ENCODE results near the gene PLA2G4B.

PLA2G4B gene

GRCh38 chr15:41836073-41836472 is 2.6 kb upstream of the PLA2G4B start:
- H3K27ac ChIP-seq (ENCODE audit: low read depth in 2 of 2, low read length in 2 of 2): no peak overlapping the region
- peaks cover 5 to 15% of the 10 kb centered on the region in 2 donors for H3K4me1 ChIP-seq (ENCODE audit: control insufficient read depth in 2 of 2, insufficient read depth in 2 of 2, low read length in 2 of 2)
- no peak overlapping the region for H3K9ac ChIP-seq (ENCODE audit: low read depth in 1 of 2, low read length in 2 of 2)
- H3K36me3 ChIP-seq (ENCODE audit: control insufficient read depth in 2 of 2, insufficient read depth in 2 of 2, low read length in 2 of 2): peaks cover 4 to 20% of the 10 kb centered on the region in 2 donors
- no peaks in the 10 kb centered on the region for H3K9me3 ChIP-seq (ENCODE audit: control insufficient read depth in 2 of 2, low read length in 2 of 2)
- H3K4me3 ChIP-seq (ENCODE audit: low read length in 2 of 2): no peak overlapping the region
- H3K27me3 ChIP-seq (ENCODE audit: control insufficient read depth in 2 of 2, insufficient read depth in 2 of 2, low read length in 2 of 2): no peaks in the 10 kb centered on the region

DNA sequence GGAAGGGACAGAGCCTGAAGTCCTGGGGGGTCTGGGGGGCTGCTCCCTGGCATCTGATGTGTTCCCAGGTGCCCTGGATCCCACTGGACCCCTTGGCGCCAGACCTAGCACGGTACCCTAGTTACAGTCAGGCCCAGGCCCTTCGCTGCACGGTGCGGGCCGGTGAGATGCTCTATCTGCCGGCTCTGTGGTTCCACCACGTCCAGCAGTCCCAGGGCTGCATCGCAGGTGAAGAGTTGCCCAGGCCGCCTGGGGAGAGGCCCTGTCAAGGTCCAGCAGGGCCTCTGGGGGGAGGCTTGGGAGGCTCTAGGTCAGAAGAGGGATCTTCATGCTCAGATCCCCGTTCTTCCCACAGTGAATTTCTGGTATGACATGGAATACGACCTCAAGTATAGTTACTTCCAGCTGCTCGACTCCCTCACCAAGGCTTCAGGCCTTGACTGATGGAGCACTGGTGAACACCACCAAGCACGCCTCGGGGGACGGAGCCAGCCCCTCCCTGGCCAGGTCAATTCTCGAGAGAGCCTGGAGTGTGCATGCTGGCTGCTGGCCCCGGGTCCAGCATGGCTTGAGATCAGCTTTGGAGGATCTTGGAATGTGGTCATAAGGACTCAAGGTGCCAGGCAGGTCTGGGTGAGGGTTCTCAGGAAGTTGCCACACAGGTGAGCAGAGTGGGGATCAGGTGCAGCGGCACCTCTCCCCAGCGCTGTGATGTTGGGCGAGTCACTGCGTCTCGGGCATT is 1.8 kb upstream of the PLA2G4B start:
- Histone ChIP-seq H3K27me3 (ENCODE audit: control insufficient read depth in 2 of 2, insufficient read depth in 2 of 2, low read length in 2 of 2) (no peaks in the 10 kb centered on the region), H3K4me1 (ENCODE audit: control insufficient read depth in 2 of 2, insufficient read depth in 2 of 2, low read length in 2 of 2) (peaks cover 5 to 15% of the 10 kb centered on the region in 2 donors), H3K4me3 (ENCODE audit: low read length in 2 of 2) (no peak overlapping the region), H3K27ac (ENCODE audit: low read depth in 2 of 2, low read length in 2 of 2) (no peak overlapping the region), H3K9ac (ENCODE audit: low read depth in 1 of 2, low read length in 2 of 2) (no peak overlapping the region), H3K36me3 (ENCODE audit: control insufficient read depth in 2 of 2, insufficient read depth in 2 of 2, low read length in 2 of 2) (peaks cover 4 to 16% of the 10 kb centered on the region in 2 donors), H3K9me3 (ENCODE audit: control insufficient read depth in 2 of 2, low read length in 2 of 2) (no peaks in the 10 kb centered on the region)

DNA sequence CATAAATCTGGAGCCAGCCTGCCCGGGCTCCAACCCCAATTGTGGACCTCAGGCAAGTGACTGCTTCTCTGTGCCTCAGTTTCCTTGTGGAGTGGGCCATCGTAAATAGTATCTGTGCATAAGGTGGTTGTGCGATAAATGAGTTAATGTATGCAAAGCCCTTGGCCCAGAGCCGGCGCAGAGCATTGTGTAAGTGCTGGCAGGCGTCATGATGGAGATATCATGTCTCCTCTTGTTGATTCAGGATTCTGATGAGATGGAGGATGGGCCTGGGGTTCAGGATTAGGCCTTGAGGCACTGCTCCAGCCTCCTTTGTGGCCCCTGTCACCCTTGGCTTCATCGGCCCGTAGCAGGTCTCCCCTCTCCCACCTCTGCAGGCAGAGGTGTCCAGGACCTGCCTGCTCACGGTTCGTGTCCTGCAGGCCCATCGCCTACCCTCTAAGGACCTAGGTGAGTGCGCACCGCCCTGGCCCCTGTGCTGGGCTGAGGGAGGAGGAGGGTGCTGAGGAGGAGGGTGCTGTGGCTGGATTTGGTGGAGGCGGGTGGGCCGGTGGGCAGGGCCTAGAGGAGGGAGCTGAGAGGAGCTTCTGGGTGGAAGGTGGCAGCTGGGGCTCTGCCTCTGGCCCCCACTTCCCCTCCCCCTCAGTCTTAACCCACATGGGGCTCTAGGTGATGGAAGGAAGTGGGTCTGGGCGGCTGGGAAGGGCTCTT is 1.3 kb downstream of the PLA2G4B start:
- Histone ChIP-seq H3K27me3 (ENCODE audit: control insufficient read depth in 2 of 2, insufficient read depth in 2 of 2, low read length in 2 of 2) (no peaks in the 10 kb centered on the region), H3K4me3 (ENCODE audit: low read length in 2 of 2) (no peak overlapping the region)

GRCh38 chr15:41840673-41841072 is 2.0 kb downstream of the PLA2G4B start:
- no peaks in the 10 kb centered on the region for H3K9me3 ChIP-seq (ENCODE audit: control insufficient read depth in 2 of 2, low read length in 2 of 2)
- H3K36me3 ChIP-seq (ENCODE audit: control insufficient read depth in 2 of 2, insufficient read depth in 2 of 2, low read length in 2 of 2): peaks cover 7 to 14% of the 10 kb centered on the region in 2 donors
- H3K27me3 ChIP-seq (ENCODE audit: control insufficient read depth in 2 of 2, insufficient read depth in 2 of 2, low read length in 2 of 2): no peaks in the 10 kb centered on the region
- H3K9ac ChIP-seq (ENCODE audit: low read depth in 1 of 2, low read length in 2 of 2): no peak overlapping the region
- H3K4me3 ChIP-seq (ENCODE audit: low read length in 2 of 2): no peak overlapping the region
- H3K27ac ChIP-seq (ENCODE audit: low read depth in 2 of 2, low read length in 2 of 2): no peak overlapping the region
- peaks cover 5 to 12% of the 10 kb centered on the region in 2 donors for H3K4me1 ChIP-seq (ENCODE audit: control insufficient read depth in 2 of 2, insufficient read depth in 2 of 2, low read length in 2 of 2)

More for the DNA sequence above, 1.3 kb downstream of the PLA2G4B start:
- H3K27ac ChIP-seq (ENCODE audit: low read depth in 2 of 2, low read length in 2 of 2): no peak overlapping the region
- H3K4me1 ChIP-seq (ENCODE audit: control insufficient read depth in 2 of 2, insufficient read depth in 2 of 2, low read length in 2 of 2): peaks cover 5 to 12% of the 10 kb centered on the region in 2 donors
- no peaks in the 10 kb centered on the region for H3K9me3 ChIP-seq (ENCODE audit: control insufficient read depth in 2 of 2, low read length in 2 of 2)
- peaks cover 7 to 12% of the 10 kb centered on the region in 2 donors for H3K36me3 ChIP-seq (ENCODE audit: control insufficient read depth in 2 of 2, insufficient read depth in 2 of 2, low read length in 2 of 2)
- H3K9ac ChIP-seq (ENCODE audit: low read depth in 1 of 2, low read length in 2 of 2): no peak overlapping the region

GRCh38 chr15:41841131-41841530 is 2.5 kb downstream of the PLA2G4B start:
- H3K27me3 ChIP-seq (ENCODE audit: control insufficient read depth in 2 of 2, insufficient read depth in 2 of 2, low read length in 2 of 2): no peaks in the 10 kb centered on the region
- peaks cover 7 to 15% of the 10 kb centered on the region in 2 donors for H3K36me3 ChIP-seq (ENCODE audit: control insufficient read depth in 2 of 2, insufficient read depth in 2 of 2, low read length in 2 of 2)
- no peaks in the 10 kb centered on the region for H3K9me3 ChIP-seq (ENCODE audit: control insufficient read depth in 2 of 2, low read length in 2 of 2)
- H3K9ac ChIP-seq (ENCODE audit: low read depth in 1 of 2, low read length in 2 of 2): no peak overlapping the region
- no peak overlapping the region for H3K4me3 ChIP-seq (ENCODE audit: low read length in 2 of 2)
- H3K4me1 ChIP-seq (ENCODE audit: control insufficient read depth in 2 of 2, insufficient read depth in 2 of 2, low read length in 2 of 2): peaks cover 5 to 12% of the 10 kb centered on the region in 2 donors
- H3K27ac ChIP-seq (ENCODE audit: low read depth in 2 of 2, low read length in 2 of 2): no peak overlapping the region

GRCh38 chr15:41842229-41842628 is 3.6 kb downstream of the PLA2G4B start:
- H3K27ac ChIP-seq (ENCODE audit: low read depth in 2 of 2, low read length in 2 of 2): no peak overlapping the region
- H3K36me3 ChIP-seq (ENCODE audit: control insufficient read depth in 2 of 2, insufficient read depth in 2 of 2, low read length in 2 of 2): peaks cover 12 to 20% of the 10 kb centered on the region in 2 donors
- H3K4me3 ChIP-seq (ENCODE audit: low read length in 2 of 2): no peak overlapping the region
- no peak overlapping the region for H3K9ac ChIP-seq (ENCODE audit: low read depth in 1 of 2, low read length in 2 of 2)
- H3K27me3 ChIP-seq (ENCODE audit: control insufficient read depth in 2 of 2, insufficient read depth in 2 of 2, low read length in 2 of 2): no peaks in the 10 kb centered on the region
- H3K9me3 ChIP-seq (ENCODE audit: control insufficient read depth in 2 of 2, low read length in 2 of 2): no peaks in the 10 kb centered on the region
- peaks cover 5 to 12% of the 10 kb centered on the region in 2 donors for H3K4me1 ChIP-seq (ENCODE audit: control insufficient read depth in 2 of 2, insufficient read depth in 2 of 2, low read length in 2 of 2)

DNA sequence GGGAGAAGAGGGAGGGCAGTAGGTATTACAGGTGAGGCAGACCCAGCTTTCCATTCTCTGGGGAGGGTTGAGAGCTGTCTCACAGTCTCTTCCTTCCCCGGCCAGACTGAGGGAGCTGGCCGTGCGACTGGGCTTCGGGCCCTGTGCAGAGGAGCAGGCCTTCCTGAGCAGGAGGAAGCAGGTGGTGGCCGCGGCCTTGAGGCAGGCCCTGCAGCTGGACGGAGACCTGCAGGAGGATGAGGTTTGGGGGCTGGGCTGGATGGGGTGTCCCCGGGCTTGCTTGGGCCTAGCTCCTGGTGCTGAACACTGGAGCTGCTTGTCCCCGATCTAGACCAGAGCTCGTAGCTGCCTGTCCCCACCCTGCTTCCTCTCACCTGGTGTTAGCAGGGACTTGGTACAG is 4.9 kb downstream of the PLA2G4B start:
- peaks cover 3 to 4% of the 10 kb centered on the region in 2 donors for H3K4me1 ChIP-seq (ENCODE audit: control insufficient read depth in 2 of 2, insufficient read depth in 2 of 2, low read length in 2 of 2)
- H3K9me3 ChIP-seq (ENCODE audit: control insufficient read depth in 2 of 2, low read length in 2 of 2): no peaks in the 10 kb centered on the region
- H3K27me3 ChIP-seq (ENCODE audit: control insufficient read depth in 2 of 2, insufficient read depth in 2 of 2, low read length in 2 of 2): no peaks in the 10 kb centered on the region
- H3K27ac ChIP-seq (ENCODE audit: low read depth in 2 of 2, low read length in 2 of 2): no peak overlapping the region
- no peak overlapping the region for H3K9ac ChIP-seq (ENCODE audit: low read depth in 1 of 2, low read length in 2 of 2)
- H3K4me3 ChIP-seq (ENCODE audit: low read length in 2 of 2): no peak overlapping the region
- H3K36me3 ChIP-seq (ENCODE audit: control insufficient read depth in 2 of 2, insufficient read depth in 2 of 2, low read length in 2 of 2): peaks cover 24 to 29% of the 10 kb centered on the region in 2 donors

DNA sequence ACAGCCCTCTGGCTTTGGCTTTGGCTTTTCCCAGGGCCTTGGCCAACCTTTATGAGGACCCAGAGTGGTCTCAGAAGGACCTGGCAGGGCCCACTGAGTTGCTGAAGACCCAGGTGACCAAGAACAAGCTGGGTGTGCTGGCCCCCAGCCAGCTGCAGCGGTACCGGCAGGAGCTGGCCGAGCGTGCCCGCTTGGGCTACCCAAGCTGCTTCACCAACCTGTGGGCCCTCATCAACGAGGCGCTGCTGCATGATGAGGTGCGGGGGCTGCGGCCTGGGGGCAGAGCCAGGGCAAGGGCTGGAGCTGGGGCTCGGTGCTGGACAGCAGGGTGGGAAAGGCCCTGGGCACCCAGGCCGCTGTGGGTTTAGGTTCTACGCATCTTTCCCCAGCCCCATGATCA is 6.2 kb downstream of the PLA2G4B start:
- no peaks in the 10 kb centered on the region for H3K9me3 ChIP-seq (ENCODE audit: control insufficient read depth in 2 of 2, low read length in 2 of 2)
- H3K27me3 ChIP-seq (ENCODE audit: control insufficient read depth in 2 of 2, insufficient read depth in 2 of 2, low read length in 2 of 2): no peaks in the 10 kb centered on the region
- peaks cover 25 to 29% of the 10 kb centered on the region in 2 donors for H3K36me3 ChIP-seq (ENCODE audit: control insufficient read depth in 2 of 2, insufficient read depth in 2 of 2, low read length in 2 of 2)
- H3K4me1 ChIP-seq (ENCODE audit: control insufficient read depth in 2 of 2, insufficient read depth in 2 of 2, low read length in 2 of 2): no peaks in the 10 kb centered on the region
- H3K27ac ChIP-seq (ENCODE audit: low read depth in 2 of 2, low read length in 2 of 2): no peak overlapping the region
- H3K9ac ChIP-seq (ENCODE audit: low read depth in 1 of 2, low read length in 2 of 2): no peak overlapping the region
- H3K4me3 ChIP-seq (ENCODE audit: low read length in 2 of 2): no peak overlapping the region

DNA sequence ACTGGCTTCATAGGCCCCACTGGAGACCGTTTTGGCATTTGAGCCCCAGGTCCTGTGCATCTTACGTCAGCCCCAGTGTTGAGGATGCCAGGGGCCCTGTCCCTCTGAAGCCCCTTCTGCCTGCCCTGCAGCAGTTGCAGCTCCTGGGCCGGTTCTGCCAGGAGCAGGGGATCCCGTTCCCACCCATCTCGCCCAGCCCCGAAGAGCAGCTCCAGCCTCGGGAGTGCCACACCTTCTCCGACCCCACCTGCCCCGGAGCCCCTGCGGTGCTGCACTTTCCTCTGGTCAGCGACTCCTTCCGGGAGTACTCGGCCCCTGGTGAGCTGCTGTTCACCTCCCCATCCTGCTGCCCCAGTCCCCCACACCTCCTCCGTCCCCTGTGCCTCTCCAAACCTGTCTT is 8.6 kb downstream of the PLA2G4B start:
- Histone ChIP-seq H3K9me3 (ENCODE audit: control insufficient read depth in 2 of 2, low read length in 2 of 2) (no peaks in the 10 kb centered on the region), H3K4me3 (ENCODE audit: low read length in 2 of 2) (no peak overlapping the region), H3K27me3 (ENCODE audit: control insufficient read depth in 2 of 2, insufficient read depth in 2 of 2, low read length in 2 of 2) (no peaks in the 10 kb centered on the region), H3K9ac (ENCODE audit: low read depth in 1 of 2, low read length in 2 of 2) (no peak overlapping the region), H3K27ac (ENCODE audit: low read depth in 2 of 2, low read length in 2 of 2) (no peak overlapping the region), H3K4me1 (ENCODE audit: control insufficient read depth in 2 of 2, insufficient read depth in 2 of 2, low read length in 2 of 2) (no peaks in the 10 kb centered on the region), H3K36me3 (ENCODE audit: control insufficient read depth in 2 of 2, insufficient read depth in 2 of 2, low read length in 2 of 2) (peaks cover 21 to 25% of the 10 kb centered on the region in 2 donors)

GRCh38 chr15:41847981-41848380 is 9.3 kb downstream of the PLA2G4B start:
- Histone ChIP-seq H3K27ac (ENCODE audit: low read depth in 2 of 2, low read length in 2 of 2) (no peak overlapping the region), H3K27me3 (ENCODE audit: control insufficient read depth in 2 of 2, insufficient read depth in 2 of 2, low read length in 2 of 2) (no peaks in the 10 kb centered on the region), H3K4me3 (ENCODE audit: low read length in 2 of 2) (no peak overlapping the region), H3K9ac (ENCODE audit: low read depth in 1 of 2, low read length in 2 of 2) (no peak overlapping the region), H3K36me3 (ENCODE audit: control insufficient read depth in 2 of 2, insufficient read depth in 2 of 2, low read length in 2 of 2) (peaks cover 21 to 25% of the 10 kb centered on the region in 2 donors), H3K4me1 (ENCODE audit: control insufficient read depth in 2 of 2, insufficient read depth in 2 of 2, low read length in 2 of 2) (no peaks in the 10 kb centered on the region), H3K9me3 (ENCODE audit: control insufficient read depth in 2 of 2, low read length in 2 of 2) (no peaks in the 10 kb centered on the region)
